Measurements from ENCODE around the gene GPR146. TPM values are rescaled to one million over a fixed set of nuclear protein-coding genes. Genes with fewer than 3 reads are reported as not detected.

GPR146 gene
- total and polyA plus RNA-seq, 9 of the 15 experiments (the other 6 are each of a cell fraction or from before 2014, with no cell fraction given): 0.22 to 3.6 (median 0.64) TPM; not detected in 2

GRCh38 chr7:1086588-1087464, 42.5 kb downstream of the GPR146 start (continued):
- TF ChIP-seq MNT (conservative IDR thresholded peaks at IDR 0.05) (peak; percentile 30 to 56; a peak in 3 of 4 replicates), PHF20 (IDR thresholded peaks at IDR 0.05; ENCODE audit: partially characterized antibody) (no peak), ZNF354B (CRISPR knock-in tag; IDR thresholded peaks at IDR 0.05) (no peak), ASH1L (IDR thresholded peaks at IDR 0.05; ENCODE audit: borderline replicate concordance, low read depth, partially characterized antibody) (no peak), TARDBP (IDR thresholded peaks at IDR 0.05) (peak; percentile 53; the same call in 1 of the 2 replicates), HDAC3 (IDR thresholded peaks at IDR 0.05; ENCODE audit: borderline replicate concordance, partially characterized antibody) (no peak), STAT5A (IDR thresholded peaks at IDR 0.05; ENCODE audit: borderline replicate concordance, low read length) (no peak), ATF1 (CRISPR knock-in tag; IDR thresholded peaks at IDR 0.05) (no peak), ATF1 (tag; IDR thresholded peaks at IDR 0.05) (0 out of 2 replicates have a peak, but pooled peaks have one; percentile 35), VEZF1 (CRISPR knock-in tag; IDR thresholded peaks at IDR 0.05) (peak; percentile 44; the same call in 1 of the 2 replicates), ATF3 (IDR thresholded peaks at IDR 0.05) (peak; percentile 30; the same call in 1 of the 2 replicates), ATF3 (CRISPR knock-in tag; conservative IDR thresholded peaks at IDR 0.05) (no peak), PHF21A (IDR thresholded peaks at IDR 0.05; ENCODE audit: borderline replicate concordance, low read depth) (no peak), BACH1 (tag; IDR thresholded peaks at IDR 0.05) (no peak), E2F6 (IDR thresholded peaks at IDR 0.05; ENCODE audit: borderline replicate concordance in 1 of 2, extremely low read depth in 1 of 2, insufficient read depth in 1 of 2, insufficient read length in 1 of 2, low read depth in 1 of 2, low read length in 1 of 2, poor library complexity in 1 of 2, severe bottlenecking in 1 of 2) (peak in 1 of 2 experiments; percentile 62), KAT2B (IDR thresholded peaks at IDR 0.05; ENCODE audit: low read depth, low read length) (no peak), ZC3H4 (CRISPR knock-in tag; IDR thresholded peaks at IDR 0.05; ENCODE audit: borderline replicate concordance) (no peak), RB1 (IDR thresholded peaks at IDR 0.05; ENCODE audit: low read depth) (peak; percentile 78), LARP7 (IDR thresholded peaks at IDR 0.05) (no peak; the same call in 1 of the 2 replicates), SMARCE1 (IDR thresholded peaks at IDR 0.05) (0 out of 2 replicates have a peak, but pooled peaks have one; percentile 8), HDGF (IDR thresholded peaks at IDR 0.05) (no peak), THRB (CRISPR knock-in tag; conservative IDR thresholded peaks at IDR 0.05) (no peak)
